GM23338 (cell line): ENCODE measurements around the gene STK17A. TPM values are rescaled to one million over a fixed set of nuclear protein-coding genes. Genes with fewer than 3 reads are reported as not detected.

Source experiments
- ATAC-seq: fragments of 200-7000 bp; cut with Tn5 transposase; 3 replicates; pipeline ENCODE4 v1.9.1; 2020
- DNase-seq: peaks from one replicate; pipeline ENCODE4 v3.0.0-alpha.2; 2015; ENCODE audit warnings: low spot score
- H2AFZ ChIP-seq: fragments of 200-600 bp; sonication (generic); 2 replicates; pipeline ENCODE4 v1.8.0; 2016; ENCODE audit warnings: antibody characterized with exemption, mild to moderate bottlenecking, moderate library complexity
- H3F3A ChIP-seq: fragments of 200-600 bp; sonication (generic); replicated peaks from 2 replicates; pipeline ENCODE4 v1.8.0; 2017; ENCODE audit warnings: antibody characterized with exemption, mixed run types, low read depth
- H3K27ac ChIP-seq: fragments of 200-600 bp; sonication (generic); 2 replicates; pipeline ENCODE4 v1.6.1; 2016; ENCODE audit warnings: low read depth
- H3K27me3 ChIP-seq: fragments of 200-600 bp; sonication (generic); 2 replicates; pipeline ENCODE4 v1.8.0; 2016; ENCODE audit warnings: mild to moderate bottlenecking, mixed run types, moderate library complexity; ENCODE audit not compliant: insufficient read depth
- H3K36me3 ChIP-seq: fragments of 200-600 bp; sonication (generic); 2 replicates; pipeline ENCODE4 v1.8.0; 2016; ENCODE audit warnings: mild to moderate bottlenecking; ENCODE audit not compliant: insufficient read depth
- H3K4me1 ChIP-seq: fragments of 200-600 bp; sonication (generic); 2 replicates; pipeline ENCODE4 v1.8.0; 2016; ENCODE audit warnings: mild to moderate bottlenecking, moderate library complexity; ENCODE audit not compliant: insufficient read depth
- H3K4me2 ChIP-seq: fragments of 200-600 bp; sonication (generic); 2 replicates; pipeline ENCODE4 v1.7.1; 2017; ENCODE audit warnings: mixed run types
- H3K4me3 ChIP-seq: fragments of 200-600 bp; sonication (generic); 2 replicates; pipeline ENCODE4 v1.6.1; 2016; ENCODE audit warnings: mixed run types
- H3K79me2 ChIP-seq: fragments of 200-600 bp; sonication (generic); replicated peaks from 2 replicates; pipeline ENCODE4 v1.8.0; 2017; ENCODE audit warnings: mild to moderate bottlenecking; ENCODE audit not compliant: insufficient read depth
- H3K9me2 ChIP-seq: fragments of 200-600 bp; sonication (generic); 2 replicates; pipeline ENCODE4 v1.8.0; 2017; ENCODE audit not compliant: insufficient read depth
- H4K20me1 ChIP-seq: fragments of 200-600 bp; sonication (generic); replicated peaks from 2 replicates; pipeline ENCODE4 v1.8.0; 2017; ENCODE audit warnings: mild to moderate bottlenecking; ENCODE audit not compliant: insufficient read depth
- H3K27ac Mint-ChIP-seq: 2 replicates; pipeline ENCODE4 v1.8.0; 2020; ENCODE audit warnings: inconsistent platforms, mild to moderate bottlenecking, moderate library complexity, mixed read lengths
- H3K27me3 Mint-ChIP-seq: 3 replicates; pipeline ENCODE4 v1.8.0; 2022; ENCODE audit warnings: low read depth, mild to moderate bottlenecking, moderate library complexity, mixed read lengths, inconsistent platforms; ENCODE audit not compliant: insufficient read depth, poor library complexity
- H3K36me3 Mint-ChIP-seq: 3 replicates; pipeline ENCODE4 v1.8.0; 2021; ENCODE audit warnings: low read depth, mild to moderate bottlenecking, inconsistent platforms, moderate library complexity, mixed read lengths
- H3K4me1 Mint-ChIP-seq: 3 replicates; pipeline ENCODE4 v1.8.0; 2020; ENCODE audit warnings: mild to moderate bottlenecking, inconsistent platforms, mixed read lengths
- H3K4me3 Mint-ChIP-seq: 3 replicates; pipeline ENCODE4 v1.8.0; 2021; ENCODE audit warnings: moderate library complexity, mild to moderate bottlenecking, inconsistent platforms, mixed read lengths
- H3K9me3 Mint-ChIP-seq: 3 replicates; pipeline ENCODE4 v1.8.0; 2020; ENCODE audit warnings: moderate library complexity, mild to moderate bottlenecking, inconsistent platforms, mixed read lengths
- JUNB ChIP-seq: IDR thresholded peaks from one replicate; pipeline ENCODE4 v1.6.1; 2016; ENCODE audit warnings: antibody characterized with exemption; ENCODE audit not compliant: unreplicated experiment
- NANOG ChIP-seq: IDR thresholded peaks from 2 replicates; pipeline ENCODE4 v1.6.1; 2016; ENCODE audit warnings: antibody characterized with exemption, borderline replicate concordance
- POLR2AphosphoS5 ChIP-seq: IDR thresholded peaks from 2 replicates; pipeline ENCODE4 v1.6.1; 2016; ENCODE audit warnings: antibody characterized with exemption, low read depth
- STAT1 ChIP-seq: IDR thresholded peaks from one replicate; pipeline ENCODE4 v1.6.1; 2016; ENCODE audit warnings: antibody characterized with exemption; ENCODE audit not compliant: unreplicated experiment
- ZNF331 ChIP-seq: fragments of 250-450 bp; sonication (Bioruptor Pico); IDR thresholded peaks from 2 replicates; pipeline ENCODE4 v1.5.0; 2020; ENCODE audit warnings: low read depth, mild to moderate bottlenecking, moderate library complexity
- polyA plus RNA-seq: library from polyadenylated mRNA; unstranded; fragments of >200 nt; fragmentation: Nextera tagmentation; extraction: Ambion mirVana; gene quantifications from 2 replicates; pipeline ENCODE4 v1.2.1, GENCODE V29; 2016
- total RNA-seq: library from RNA; depleted of rRNA; stranded (reverse); fragments of >200 nt; shearing (Covaris generic); gene quantifications from 2 replicates; pipeline ENCODE4 v1.2.3, GENCODE V29; 2014
- TF ChIP-seq, protein P1 (sequence below): IDR thresholded peaks from one replicate; pipeline ENCODE4 v1.6.1; 2018; ENCODE audit warnings: antibody characterized with exemption; ENCODE audit not compliant: unreplicated experiment
- TF ChIP-seq, protein P2 (sequence below): IDR thresholded peaks from 2 replicates; pipeline ENCODE4 v1.6.1; 2016; ENCODE audit warnings: antibody characterized with exemption

Gene STK17A
- total and polyA plus RNA-seq, 2 experiments from 2014 or later = 21.2 to 21.8 TPM

DNA sequence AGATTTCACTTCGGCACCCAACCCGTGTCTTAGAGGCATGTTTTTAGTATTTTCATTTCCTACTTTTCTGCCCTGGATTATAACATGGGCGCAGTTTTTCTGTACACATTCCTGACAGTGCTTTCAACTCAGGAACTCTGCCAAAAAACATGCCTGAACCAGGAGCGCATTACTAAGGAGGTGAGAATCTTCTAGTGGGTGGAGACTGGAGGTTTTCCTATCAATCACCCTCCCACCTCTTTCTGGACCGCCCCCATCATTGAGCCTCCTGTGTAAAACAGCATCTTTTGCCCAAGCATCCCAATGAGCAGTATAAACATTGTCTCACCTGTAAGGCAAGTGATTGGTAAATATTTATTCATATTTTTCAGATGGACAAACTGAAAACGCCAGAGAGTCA, 53.2 kb downstream of the STK17A start (continued):
- TF ChIP-seq, protein P1, sequence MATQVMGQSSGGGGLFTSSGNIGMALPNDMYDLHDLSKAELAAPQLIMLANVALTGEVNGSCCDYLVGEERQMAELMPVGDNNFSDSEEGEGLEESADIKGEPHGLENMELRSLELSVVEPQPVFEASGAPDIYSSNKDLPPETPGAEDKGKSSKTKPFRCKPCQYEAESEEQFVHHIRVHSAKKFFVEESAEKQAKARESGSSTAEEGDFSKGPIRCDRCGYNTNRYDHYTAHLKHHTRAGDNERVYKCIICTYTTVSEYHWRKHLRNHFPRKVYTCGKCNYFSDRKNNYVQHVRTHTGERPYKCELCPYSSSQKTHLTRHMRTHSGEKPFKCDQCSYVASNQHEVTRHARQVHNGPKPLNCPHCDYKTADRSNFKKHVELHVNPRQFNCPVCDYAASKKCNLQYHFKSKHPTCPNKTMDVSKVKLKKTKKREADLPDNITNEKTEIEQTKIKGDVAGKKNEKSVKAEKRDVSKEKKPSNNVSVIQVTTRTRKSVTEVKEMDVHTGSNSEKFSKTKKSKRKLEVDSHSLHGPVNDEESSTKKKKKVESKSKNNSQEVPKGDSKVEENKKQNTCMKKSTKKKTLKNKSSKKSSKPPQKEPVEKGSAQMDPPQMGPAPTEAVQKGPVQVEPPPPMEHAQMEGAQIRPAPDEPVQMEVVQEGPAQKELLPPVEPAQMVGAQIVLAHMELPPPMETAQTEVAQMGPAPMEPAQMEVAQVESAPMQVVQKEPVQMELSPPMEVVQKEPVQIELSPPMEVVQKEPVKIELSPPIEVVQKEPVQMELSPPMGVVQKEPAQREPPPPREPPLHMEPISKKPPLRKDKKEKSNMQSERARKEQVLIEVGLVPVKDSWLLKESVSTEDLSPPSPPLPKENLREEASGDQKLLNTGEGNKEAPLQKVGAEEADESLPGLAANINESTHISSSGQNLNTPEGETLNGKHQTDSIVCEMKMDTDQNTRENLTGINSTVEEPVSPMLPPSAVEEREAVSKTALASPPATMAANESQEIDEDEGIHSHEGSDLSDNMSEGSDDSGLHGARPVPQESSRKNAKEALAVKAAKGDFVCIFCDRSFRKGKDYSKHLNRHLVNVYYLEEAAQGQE = no peak
- no peak for TF ChIP-seq NANOG

DNA sequence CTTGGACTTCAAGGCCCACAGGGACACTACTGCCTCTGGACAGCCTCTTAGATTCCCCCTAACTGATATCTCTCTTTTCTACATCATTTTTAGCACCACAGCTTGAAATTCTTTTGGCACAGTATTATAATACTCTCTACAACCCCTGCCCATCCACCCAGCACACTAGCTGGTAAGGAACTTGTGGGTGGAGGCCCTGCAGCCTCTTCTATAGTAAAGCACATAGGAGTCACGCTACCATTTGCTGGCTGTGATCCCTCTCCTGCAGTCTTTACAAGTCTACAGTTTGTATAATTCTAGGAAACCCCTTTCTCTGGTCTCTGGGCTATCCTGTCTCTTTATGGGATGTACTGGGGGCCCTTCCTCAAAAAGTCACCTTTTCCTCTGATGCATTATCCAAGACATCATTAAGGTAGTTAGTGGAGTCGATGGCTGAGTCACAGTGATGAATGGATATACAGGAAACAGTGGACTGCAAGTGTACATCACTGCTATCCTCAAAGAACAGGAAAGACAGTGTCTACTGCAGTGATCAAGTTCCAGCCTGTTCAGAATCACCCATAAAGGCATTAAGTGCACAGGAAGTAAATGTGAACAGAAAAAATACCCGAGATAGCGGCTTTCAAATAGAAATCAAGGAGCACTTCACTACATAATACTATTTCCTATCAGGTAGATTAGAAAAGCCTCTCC, 54.4 kb downstream of the STK17A start:
- Histone ChIP-seq H3K36me3 (peaks cover 31% of the 10 kb centered on the region), H3K4me1 (no peaks in the 10 kb centered on the region), H3K4me3 (no peak overlapping the region), H3K79me2 (no peaks in the 10 kb centered on the region; the same call in 1 of the 2 replicates), H3K4me2 (no peak overlapping the region), H3K9me2 (no peaks in the 10 kb centered on the region), H4K20me1 (no peaks in the 10 kb centered on the region; the same call in 1 of the 2 replicates), H3K27ac (0 out of 2 replicates have a peak overlapping the region, but pooled peaks have one; percentile 5), H3F3A (no peaks in the 10 kb centered on the region), H3K27me3 (no peaks in the 10 kb centered on the region), H2AFZ (no peak overlapping the region)
- H3K27ac Mint-ChIP-seq = no peak overlapping the region
- H3K4me3 Mint-ChIP-seq = no peak overlapping the region
- no peaks in the 10 kb centered on the region for H3K4me1 Mint-ChIP-seq
- ATAC-seq = no peak
- H3K27me3 Mint-ChIP-seq = no peaks in the 10 kb centered on the region
- H3K9me3 Mint-ChIP-seq = no peaks in the 10 kb centered on the region
- TF ChIP-seq, protein P2, sequence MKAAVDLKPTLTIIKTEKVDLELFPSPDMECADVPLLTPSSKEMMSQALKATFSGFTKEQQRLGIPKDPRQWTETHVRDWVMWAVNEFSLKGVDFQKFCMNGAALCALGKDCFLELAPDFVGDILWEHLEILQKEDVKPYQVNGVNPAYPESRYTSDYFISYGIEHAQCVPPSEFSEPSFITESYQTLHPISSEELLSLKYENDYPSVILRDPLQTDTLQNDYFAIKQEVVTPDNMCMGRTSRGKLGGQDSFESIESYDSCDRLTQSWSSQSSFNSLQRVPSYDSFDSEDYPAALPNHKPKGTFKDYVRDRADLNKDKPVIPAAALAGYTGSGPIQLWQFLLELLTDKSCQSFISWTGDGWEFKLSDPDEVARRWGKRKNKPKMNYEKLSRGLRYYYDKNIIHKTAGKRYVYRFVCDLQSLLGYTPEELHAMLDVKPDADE = no peak
- peaks cover 76% of the 10 kb centered on the region for H3K36me3 Mint-ChIP-seq
- DNase-seq = no peak

DNA sequence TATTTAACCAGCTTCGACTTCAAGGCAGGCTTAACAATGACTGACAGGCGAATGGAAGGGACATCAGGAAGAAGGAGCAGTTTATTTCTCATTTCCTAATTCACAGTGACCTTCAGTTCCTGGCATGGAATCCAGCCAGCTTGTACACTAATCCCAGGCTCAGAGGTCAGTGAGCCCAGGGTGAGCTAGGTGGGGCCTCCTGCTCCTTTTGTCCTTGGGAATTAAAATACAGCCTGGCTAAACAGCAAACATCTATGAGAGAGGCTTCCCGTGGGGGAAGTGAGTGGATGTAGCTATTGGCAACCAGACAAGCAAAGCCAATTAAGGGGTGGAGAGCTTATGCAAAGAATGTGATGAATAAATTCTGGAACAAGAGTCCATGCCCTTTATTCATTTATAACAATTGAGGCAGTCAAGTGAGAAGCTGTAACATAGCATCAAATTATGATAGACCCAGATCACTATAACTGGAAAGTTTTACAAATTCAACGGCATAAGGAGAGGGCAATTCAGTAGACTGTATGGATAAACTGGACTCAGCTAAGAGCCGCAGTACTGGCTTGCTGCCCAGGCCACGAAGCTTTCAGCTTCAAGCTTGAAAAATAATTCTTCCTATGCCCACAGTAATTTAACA, 57.1 kb downstream of the STK17A start:
- Histone ChIP-seq H3K9me2 (no peaks in the 10 kb centered on the region), H3K4me1 (no peaks in the 10 kb centered on the region), H3K4me2 (no peak overlapping the region), H2AFZ (no peak overlapping the region), H3K36me3 (peaks cover 24% of the 10 kb centered on the region), H3K79me2 (peaks cover 13% of the 10 kb centered on the region), H3K27me3 (no peaks in the 10 kb centered on the region), H3K4me3 (no peak overlapping the region), H4K20me1 (no peaks in the 10 kb centered on the region; the same call in 1 of the 2 replicates), H3F3A (no peaks in the 10 kb centered on the region), H3K27ac (peak overlapping the region; percentile 45; the same call in 1 of the 2 replicates)
- Mint-ChIP-seq H3K36me3 (peaks cover 83% of the 10 kb centered on the region), H3K4me3 (no peak overlapping the region), H3K27me3 (no peaks in the 10 kb centered on the region), H3K4me1 (no peaks in the 10 kb centered on the region; the same call in 2 of the 3 replicates), H3K27ac (no peak overlapping the region), H3K9me3 (no peaks in the 10 kb centered on the region; the same call in 2 of the 3 replicates)
- ATAC-seq (no peak), DNase-seq (no peak)
- TF ChIP-seq ZNF331 = no peak
- no peak for TF ChIP-seq POLR2AphosphoS5
- TF ChIP-seq STAT1 = no peak
- TF ChIP-seq, protein P1 = no peak
- no peak for TF ChIP-seq NANOG
- TF ChIP-seq, protein P2 = no peak
- no peak for TF ChIP-seq JUNB
